Putamen (tissue), 1 donor: ENCODE data around the gene PRAMEF27.
"Not testable (repeated sequence)": the region's sequence is repeated elsewhere in the genome, so short reads cannot be mapped to it uniquely, and the experiment has no call there.

Source experiments
- DNase-seq: peaks from one replicate; pipeline ENCODE4 v3.0.0-alpha.2; 2016; ENCODE audit warnings: low spot score

Gene PRAMEF27

GRCh38 chr1:13056475-13056874 lies at the start of gene PRAMEF27:
Gene PRAMEF27, minus strand, starts transcription at chr1:13056575. Its CDS starts 2,916 bp downstream, at chr1:13053659.
- DNase-seq = not testable (repeated sequence)

GRCh38 chr1:13070474-13070873 lies 14.1 kb upstream of the PRAMEF27 start, which contains the start of gene PRAMEF25:
Gene PRAMEF25, plus strand, starts transcription at chr1:13070774. Its CDS starts 2,920 bp downstream, at chr1:13073694.
- DNase-seq = not testable (repeated sequence)

- DNase-seq = not testable (repeated sequence)
These were observed 36.5 kb downstream of the PRAMEF27 start for GRCh38 chr1:13019846-13020245.

GRCh38 chr1:13011932-13012331 lies 44.4 kb downstream of the PRAMEF27 start:
- DNase-seq = not testable (repeated sequence)

GRCh38 chr1:13009348-13009747 lies 47.0 kb downstream of the PRAMEF27 start:
- not testable (repeated sequence) for DNase-seq

- DNase-seq = not testable (repeated sequence)
These were observed 50.6 kb downstream of the PRAMEF27 start for GRCh38 chr1:13005732-13006131.
